Measurements from ENCODE around the gene SNAPC1.
"Not testable (repeated sequence)": the region's sequence is repeated elsewhere in the genome, so short reads cannot be mapped to it uniquely, and the experiment has no call there.

Gene SNAPC1

GRCh38 chr14:61749867-61750266 is 12.4 kb upstream of the SNAPC1 start:
- TF ChIP-seq, protein P1, sequence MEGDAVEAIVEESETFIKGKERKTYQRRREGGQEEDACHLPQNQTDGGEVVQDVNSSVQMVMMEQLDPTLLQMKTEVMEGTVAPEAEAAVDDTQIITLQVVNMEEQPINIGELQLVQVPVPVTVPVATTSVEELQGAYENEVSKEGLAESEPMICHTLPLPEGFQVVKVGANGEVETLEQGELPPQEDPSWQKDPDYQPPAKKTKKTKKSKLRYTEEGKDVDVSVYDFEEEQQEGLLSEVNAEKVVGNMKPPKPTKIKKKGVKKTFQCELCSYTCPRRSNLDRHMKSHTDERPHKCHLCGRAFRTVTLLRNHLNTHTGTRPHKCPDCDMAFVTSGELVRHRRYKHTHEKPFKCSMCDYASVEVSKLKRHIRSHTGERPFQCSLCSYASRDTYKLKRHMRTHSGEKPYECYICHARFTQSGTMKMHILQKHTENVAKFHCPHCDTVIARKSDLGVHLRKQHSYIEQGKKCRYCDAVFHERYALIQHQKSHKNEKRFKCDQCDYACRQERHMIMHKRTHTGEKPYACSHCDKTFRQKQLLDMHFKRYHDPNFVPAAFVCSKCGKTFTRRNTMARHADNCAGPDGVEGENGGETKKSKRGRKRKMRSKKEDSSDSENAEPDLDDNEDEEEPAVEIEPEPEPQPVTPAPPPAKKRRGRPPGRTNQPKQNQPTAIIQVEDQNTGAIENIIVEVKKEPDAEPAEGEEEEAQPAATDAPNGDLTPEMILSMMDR (IDR thresholded peaks at IDR 0.05), result no peak
- Histone ChIP-seq H3K4me3 (peak overlapping the region; percentile 72), H3K27ac (peak overlapping the region; percentile 19 to 23)
- no peak for DNase-seq (ENCODE audit: low spot score)

- H3K4me3 ChIP-seq, result peak overlapping the region; percentile 72
- DNase-seq (ENCODE audit: low spot score), result peak; percentile 90
- peak overlapping the region; percentile 71 to 84 for H3K27ac ChIP-seq
- TF ChIP-seq, protein P1 (IDR thresholded peaks at IDR 0.05), result no peak
These were observed 11.3 kb upstream of the SNAPC1 start for GRCh38 chr14:61750708-61751474.

GRCh38 chr14:61751475-61751989 is 10.7 kb upstream of the SNAPC1 start:
- Histone ChIP-seq H3K27ac (peak overlapping the region; percentile 71 to 84), H3K4me3 (peak overlapping the region; percentile 72)
- DNase-seq (ENCODE audit: low spot score), result no peak
- TF ChIP-seq, protein P1 (IDR thresholded peaks at IDR 0.05), result no peak

- TF ChIP-seq, protein P1 (IDR thresholded peaks at IDR 0.05), result no peak
- DNase-seq (ENCODE audit: low spot score), result no peak
- Histone ChIP-seq H3K27ac (no peak overlapping the region), H3K4me3 (no peak overlapping the region)
These were observed 9.6 kb upstream of the SNAPC1 start for GRCh38 chr14:61752626-61753025.

GRCh38 chr14:61753631-61754030 is 8.6 kb upstream of the SNAPC1 start:
- TF ChIP-seq, protein P1 (IDR thresholded peaks at IDR 0.05), result no peak
- no peak for DNase-seq (ENCODE audit: low spot score)
- no peak overlapping the region for H3K4me3 ChIP-seq
- no peak overlapping the region for H3K27ac ChIP-seq

- no peak overlapping the region for H3K27ac ChIP-seq
- TF ChIP-seq, protein P1 (IDR thresholded peaks at IDR 0.05), result no peak
- no peak overlapping the region for H3K4me3 ChIP-seq
- DNase-seq (ENCODE audit: low spot score), result no peak
These were observed 7.4 kb upstream of the SNAPC1 start for GRCh38 chr14:61754627-61755381.

DNA sequence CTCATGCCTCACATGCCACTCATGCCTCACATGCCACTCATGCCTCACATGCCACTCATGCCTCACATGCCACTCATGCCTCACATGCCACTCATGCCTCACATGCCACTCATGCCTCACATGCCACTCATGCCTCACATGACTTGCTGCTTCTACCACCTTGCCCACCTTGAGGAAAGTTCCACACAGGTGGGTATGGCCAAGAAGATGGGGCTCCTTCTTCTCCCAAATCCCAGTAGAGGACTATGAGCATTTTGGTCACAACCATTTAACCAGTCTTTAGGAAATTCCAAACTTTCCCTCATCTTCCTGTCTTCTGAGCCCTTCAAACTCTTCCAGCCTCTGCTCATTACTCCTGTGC is 6.9 kb upstream of the SNAPC1 start:
- not testable (repeated sequence) for H3K4me3 ChIP-seq; DNase-seq (ENCODE audit: low spot score); H3K27ac ChIP-seq
